ENCODE measurements around the gene CELSR1. TPM values are rescaled to one million over a fixed set of nuclear protein-coding genes. Genes with fewer than 3 reads are reported as not detected.

CELSR1 gene
- total and polyA plus RNA-seq, 2 of the 13 experiments (the other 11 are each of a cell fraction or from before 2014, with no cell fraction given): 0.78 to 1.8 TPM

DNA sequence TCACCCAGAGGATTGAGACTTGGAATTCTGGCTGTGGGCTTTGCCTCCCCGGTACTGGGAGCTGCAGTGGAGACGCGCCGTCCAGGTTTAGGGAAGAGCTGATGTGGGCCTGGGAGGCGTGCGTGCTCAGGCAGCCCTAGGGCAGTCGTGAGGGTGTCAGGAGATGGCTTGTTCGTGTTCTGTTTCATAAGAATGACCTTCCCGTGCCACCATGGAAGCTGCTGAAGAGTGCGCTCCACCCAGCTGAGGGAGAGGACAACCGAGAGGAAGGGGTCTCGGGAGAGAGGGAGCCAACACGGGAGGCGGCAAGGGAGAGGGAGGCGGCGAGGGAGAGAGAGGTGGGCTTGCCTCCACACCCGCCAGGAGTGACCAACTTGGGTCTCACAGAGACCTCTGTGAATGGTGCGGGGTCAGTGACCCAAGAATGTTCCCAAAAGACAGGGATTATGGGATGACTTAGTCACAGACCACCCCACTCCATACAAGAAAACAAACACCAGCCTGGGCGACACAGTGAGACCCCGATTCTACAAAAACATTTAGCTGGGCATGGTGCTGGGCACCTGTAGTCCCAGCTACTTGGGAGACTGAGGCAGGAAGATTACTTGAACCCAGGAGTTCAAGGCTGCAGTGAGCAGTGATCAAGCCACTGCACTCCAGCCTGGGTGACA lies 216.6 kb downstream of the CELSR1 start:
- ATAC-seq (no peak), DNase-seq (ENCODE audit: low spot score) (no peak), FAIRE-seq (no peak)
- CTCF ChIA-PET (ENCODE audit: low intra/inter-chr PET ratio, low total read pairs): no interaction called here
- Histone ChIP-seq H4K20me1 (ENCODE audit: insufficient read depth, low read length) (no peaks in the 10 kb centered on the region), H3K4me2 (ENCODE audit: low read depth, low read length) (no peak overlapping the region), H3K9ac (ENCODE audit: insufficient read depth, low read depth, low read length) (no peak overlapping the region), H3K27me3 (ENCODE audit: control insufficient read depth in 1 of 2, insufficient read depth in 2 of 2, low read length in 2 of 2) (no peaks in the 10 kb centered on the region), H3K4me1 (ENCODE audit: insufficient read depth, low read length) (no peaks in the 10 kb centered on the region), H2AFZ (ENCODE audit: low read length) (no peak overlapping the region), H3K9me3 (ENCODE audit: low read length) (no peaks in the 10 kb centered on the region), H3K27ac (ENCODE audit: extremely low read length, insufficient read depth, low read length) (no peak overlapping the region), H3K4me3 (replicated peaks in 1 of 3; ENCODE audit: insufficient read depth in 1 of 3, low read depth in 2 of 3, low read length in 3 of 3) (no peak overlapping the region), H3K36me3 (replicated peaks in 1 of 2; ENCODE audit: control insufficient read depth in 1 of 2, insufficient read depth in 2 of 2, low read length in 2 of 2) (peaks cover 12 to 78% of the 10 kb centered on the region in 2 experiments), H3K79me2 (ENCODE audit: insufficient read depth, low read length) (no peaks in the 10 kb centered on the region)
- 98% methylated on average over 20 of the region's 20 CpGs for WGBS (ENCODE audit: low lambda C conversion rate)
- intact Hi-C loops (cut with micrococcal nuclease; ENCODE audit: unreplicated experiment): no loop called here
- TF ChIP-seq DBP (CRISPR knock-in tag; IDR thresholded peaks at IDR 0.05; ENCODE audit: not compliant biosample characterization) (no peak), LBX2 (CRISPR knock-in tag; IDR thresholded peaks at IDR 0.05; ENCODE audit: borderline replicate concordance) (no peak), KDM6A (CRISPR knock-in tag; IDR thresholded peaks at IDR 0.05; ENCODE audit: low read depth) (no peak), TIGD3 (CRISPR knock-in tag; IDR thresholded peaks at IDR 0.05; ENCODE audit: borderline replicate concordance) (no peak), SMAD1 (CRISPR knock-in tag; IDR thresholded peaks at IDR 0.05; ENCODE audit: borderline replicate concordance, low read depth) (no peak), MEIS1 (CRISPR knock-in tag; IDR thresholded peaks at IDR 0.05; ENCODE audit: borderline replicate concordance) (no peak), ZSCAN9 (CRISPR knock-in tag; IDR thresholded peaks at IDR 0.05; ENCODE audit: borderline replicate concordance) (no peak), ZNF501 (CRISPR knock-in tag; IDR thresholded peaks at IDR 0.05) (no peak), ZNF558 (CRISPR knock-in tag; IDR thresholded peaks at IDR 0.05; ENCODE audit: borderline replicate concordance) (no peak), ZNF557 (CRISPR knock-in tag; IDR thresholded peaks at IDR 0.05) (no peak), GZF1 (CRISPR knock-in tag; IDR thresholded peaks at IDR 0.05) (no peak), HOXA5 (CRISPR knock-in tag; IDR thresholded peaks at IDR 0.05) (no peak)
- TF ChIP-seq, protein P1, sequence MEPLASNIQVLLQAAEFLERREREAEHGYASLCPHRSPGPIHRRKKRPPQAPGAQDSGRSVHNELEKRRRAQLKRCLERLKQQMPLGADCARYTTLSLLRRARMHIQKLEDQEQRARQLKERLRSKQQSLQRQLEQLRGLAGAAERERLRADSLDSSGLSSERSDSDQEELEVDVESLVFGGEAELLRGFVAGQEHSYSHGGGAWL (CRISPR knock-in tag; IDR thresholded peaks at IDR 0.05): no peak
- no TSS peak for BruUV-seq (replicated peaks)
- in situ Hi-C loops (cut with HindIII; ENCODE audit: extremely low pct_ligation_motif_present, low pct_unique_long_range_greater_than_20kb): no loop called here
- POLR2A ChIA-PET: no interaction called here
